Neural cell (in vitro differentiated cells): ENCODE measurements around the gene C17orf100. TPM values are rescaled to one million over a fixed set of nuclear protein-coding genes. Genes with fewer than 3 reads are reported as not detected.

Experiments used
- H2AFZ ChIP-seq: fragments of 200-600, 300-800 bp; sonication (generic), shearing (Covaris generic); 2 replicates; pipeline ENCODE4 v1.6.0; 2014; ENCODE audit warnings: low read depth, mild to moderate bottlenecking, antibody characterized with exemption, low read length, moderate library complexity
- H3F3A ChIP-seq: fragments of 200-600 bp; shearing (Covaris generic); 2 replicates; pipeline ENCODE4 v1.6.1; 2016; ENCODE audit warnings: mild to moderate bottlenecking, moderate library complexity, mixed read lengths, antibody characterized with exemption, low read length; ENCODE audit not compliant: insufficient read depth, poor library complexity, severe bottlenecking
- H3K27ac ChIP-seq: fragments of 200-600, 300-800 bp; sonication (generic), shearing (Covaris generic); 2 replicates; pipeline ENCODE4 v1.5.1; 2014; ENCODE audit warnings: mild to moderate bottlenecking, low read length, moderate library complexity
- H3K27me3 ChIP-seq: fragments of 300-800, 200-600 bp; sonication (generic), shearing (Covaris generic); 2 replicates; pipeline ENCODE4 v1.6.0; 2014; ENCODE audit warnings: mild to moderate bottlenecking, low read depth, low read length, moderate library complexity; ENCODE audit not compliant: insufficient read depth
- H3K36me3 ChIP-seq: fragments of 300-800, 200-600 bp; sonication (generic), shearing (Covaris generic); 2 replicates; pipeline ENCODE4 v1.5.1; 2014; ENCODE audit warnings: mild to moderate bottlenecking, antibody characterized with exemption, low read length, moderate library complexity; ENCODE audit not compliant: insufficient read depth
- H3K4me2 ChIP-seq: fragments of 300-800, 200-600 bp; sonication (generic), shearing (Covaris generic); 2 replicates; pipeline ENCODE4 v1.6.0; 2014; ENCODE audit warnings: mild to moderate bottlenecking, low read length
- H3K4me3 ChIP-seq: fragments of 300-800, 200-600 bp; sonication (generic), shearing (Covaris generic); 2 replicates; pipeline ENCODE4 v1.5.1; 2014; ENCODE audit warnings: mild to moderate bottlenecking, low read length, moderate library complexity
- H3K79me2 ChIP-seq: fragments of 200-600 bp; shearing (Covaris generic); replicated peaks from 2 replicates; pipeline ENCODE4 v1.6.0; 2014; ENCODE audit warnings: mild to moderate bottlenecking, low read length, moderate library complexity; ENCODE audit not compliant: insufficient read depth
- H3K9ac ChIP-seq: fragments of 300-800, 200-600 bp; sonication (generic), shearing (Covaris generic); 2 replicates; pipeline ENCODE4 v1.6.1; 2016; ENCODE audit warnings: mild to moderate bottlenecking, low read length, mixed read lengths
- H3K9me2 ChIP-seq: fragments of 200-600 bp; shearing (Covaris generic); 2 replicates; pipeline ENCODE4 v1.6.1; 2016; ENCODE audit warnings: mild to moderate bottlenecking, low read length, mixed read lengths; ENCODE audit not compliant: insufficient read depth
- H3K9me3 ChIP-seq: fragments of 200-600, 300-800 bp; sonication (generic), shearing (Covaris generic); 2 replicates; pipeline ENCODE4 v1.6.1; 2016; ENCODE audit warnings: mild to moderate bottlenecking, mixed run types, low read length, moderate library complexity, mixed read lengths
- H4K20me1 ChIP-seq: fragments of 200-600 bp; shearing (Covaris generic); 2 replicates; pipeline ENCODE4 v1.6.1; 2016; ENCODE audit warnings: mild to moderate bottlenecking, mixed run types; ENCODE audit not compliant: insufficient read depth
- EP300 ChIP-seq: fragments of 450-650 bp; conservative IDR thresholded peaks from 2 replicates; pipeline ENCODE4 v1.6.1; 2014; ENCODE audit warnings: antibody characterized with exemption, mild to moderate bottlenecking, moderate library complexity; ENCODE audit not compliant: poor library complexity, severe bottlenecking
- EZH2 ChIP-seq: fragments of 200-600, 300-800 bp; shearing (Covaris generic), sonication (generic); IDR thresholded peaks from 2 replicates; pipeline ENCODE4 v1.6.1; 2014; ENCODE audit warnings: antibody characterized with exemption, low read length, borderline replicate concordance, mild to moderate bottlenecking; ENCODE audit not compliant: insufficient read depth, poor library complexity, severe bottlenecking
- MXI1 ChIP-seq: fragments of 450-650 bp; conservative IDR thresholded peaks from 2 replicates; pipeline ENCODE4 v1.6.1; 2014; ENCODE audit warnings: antibody characterized with exemption, mild to moderate bottlenecking; ENCODE audit not compliant: poor library complexity, severe bottlenecking
- POLR2AphosphoS5 ChIP-seq: IDR thresholded peaks from 2 replicates; pipeline ENCODE4 v1.6.1; 2012
- RAD21 ChIP-seq: fragments of 450-650 bp; conservative IDR thresholded peaks from 2 replicates; pipeline ENCODE4 v1.6.1; 2014; ENCODE audit warnings: antibody characterized with exemption, mild to moderate bottlenecking, moderate library complexity
- SMC3 ChIP-seq: fragments of 450-650 bp; conservative IDR thresholded peaks from 2 replicates; pipeline ENCODE4 v1.6.1; 2014; ENCODE audit warnings: antibody characterized with exemption, mild to moderate bottlenecking, moderate library complexity; ENCODE audit not compliant: poor library complexity
- TAF1 ChIP-seq: IDR thresholded peaks from 2 replicates; pipeline ENCODE4 v1.6.1; 2012; ENCODE audit warnings: low read depth
- polyA plus RNA-seq: library from polyadenylated mRNA; depleted of rRNA; stranded (reverse); fragments of >200 nt; gene quantifications from 2 replicates; pipeline ENCODE4 v1.2.3, GENCODE V29; 2014
- TF ChIP-seq, protein P1 (sequence below): fragments of 450-650 bp; IDR thresholded peaks from 2 replicates; pipeline ENCODE4 v1.5.1; 2014; ENCODE audit warnings: antibody characterized with exemption, mild to moderate bottlenecking, moderate library complexity; ENCODE audit not compliant: poor library complexity, severe bottlenecking
- TF ChIP-seq, protein P2 (sequence below): IDR thresholded peaks from 2 replicates; pipeline ENCODE4 v1.6.1; 2012; ENCODE audit warnings: borderline replicate concordance

The C17orf100 gene
- polyA plus RNA-seq, 1 donor from 2014 or later = 10.3 TPM

DNA sequence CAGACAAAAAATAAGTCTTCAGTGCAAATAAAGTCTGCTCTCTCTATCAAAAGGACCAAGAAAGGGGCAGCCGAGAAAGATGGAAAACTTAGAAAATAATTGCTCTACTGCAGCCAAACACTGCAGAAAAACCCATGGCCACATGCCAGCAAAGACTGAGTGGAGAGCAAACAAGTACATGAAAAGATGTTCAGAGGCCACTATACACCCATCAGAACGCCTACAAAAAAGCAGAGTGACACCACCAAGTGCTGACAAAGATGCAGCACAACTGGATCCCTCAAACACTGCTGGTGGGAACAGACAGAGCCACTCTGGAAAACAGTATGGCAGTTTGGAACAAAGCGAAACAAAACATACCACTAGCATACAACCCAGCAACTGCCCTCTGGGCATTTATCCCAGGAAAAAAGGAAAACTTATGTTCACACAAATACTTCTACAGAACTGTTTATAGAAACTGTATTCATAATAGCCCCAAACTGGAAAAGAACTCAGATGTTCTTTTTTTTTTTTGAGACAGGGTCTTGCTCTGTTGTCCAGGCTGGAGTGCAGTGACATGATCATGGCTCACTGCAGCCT, 47.7 kb upstream of the C17orf100 start:
- H3K9me2 ChIP-seq = no peaks in the 10 kb centered on the region
- no peak overlapping the region for H2AFZ ChIP-seq
- no peak overlapping the region for H3K4me3 ChIP-seq
- no peaks in the 10 kb centered on the region for H3K9me3 ChIP-seq
- no peak overlapping the region for H3K9ac ChIP-seq
- H3K4me2 ChIP-seq = no peak overlapping the region
- peaks cover 11% of the 10 kb centered on the region for H3K36me3 ChIP-seq
- H3F3A ChIP-seq = no peaks in the 10 kb centered on the region
- no peaks in the 10 kb centered on the region for H3K27me3 ChIP-seq
- no peaks in the 10 kb centered on the region for H3K79me2 ChIP-seq
- TF ChIP-seq EZH2 (no peak), SMC3 (no peak), EP300 (no peak), TAF1 (no peak), POLR2AphosphoS5 (no peak), MXI1 (no peak), RAD21 (no peak)
- TF ChIP-seq, protein P1, sequence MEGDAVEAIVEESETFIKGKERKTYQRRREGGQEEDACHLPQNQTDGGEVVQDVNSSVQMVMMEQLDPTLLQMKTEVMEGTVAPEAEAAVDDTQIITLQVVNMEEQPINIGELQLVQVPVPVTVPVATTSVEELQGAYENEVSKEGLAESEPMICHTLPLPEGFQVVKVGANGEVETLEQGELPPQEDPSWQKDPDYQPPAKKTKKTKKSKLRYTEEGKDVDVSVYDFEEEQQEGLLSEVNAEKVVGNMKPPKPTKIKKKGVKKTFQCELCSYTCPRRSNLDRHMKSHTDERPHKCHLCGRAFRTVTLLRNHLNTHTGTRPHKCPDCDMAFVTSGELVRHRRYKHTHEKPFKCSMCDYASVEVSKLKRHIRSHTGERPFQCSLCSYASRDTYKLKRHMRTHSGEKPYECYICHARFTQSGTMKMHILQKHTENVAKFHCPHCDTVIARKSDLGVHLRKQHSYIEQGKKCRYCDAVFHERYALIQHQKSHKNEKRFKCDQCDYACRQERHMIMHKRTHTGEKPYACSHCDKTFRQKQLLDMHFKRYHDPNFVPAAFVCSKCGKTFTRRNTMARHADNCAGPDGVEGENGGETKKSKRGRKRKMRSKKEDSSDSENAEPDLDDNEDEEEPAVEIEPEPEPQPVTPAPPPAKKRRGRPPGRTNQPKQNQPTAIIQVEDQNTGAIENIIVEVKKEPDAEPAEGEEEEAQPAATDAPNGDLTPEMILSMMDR = no peak
- TF ChIP-seq, protein P2, sequence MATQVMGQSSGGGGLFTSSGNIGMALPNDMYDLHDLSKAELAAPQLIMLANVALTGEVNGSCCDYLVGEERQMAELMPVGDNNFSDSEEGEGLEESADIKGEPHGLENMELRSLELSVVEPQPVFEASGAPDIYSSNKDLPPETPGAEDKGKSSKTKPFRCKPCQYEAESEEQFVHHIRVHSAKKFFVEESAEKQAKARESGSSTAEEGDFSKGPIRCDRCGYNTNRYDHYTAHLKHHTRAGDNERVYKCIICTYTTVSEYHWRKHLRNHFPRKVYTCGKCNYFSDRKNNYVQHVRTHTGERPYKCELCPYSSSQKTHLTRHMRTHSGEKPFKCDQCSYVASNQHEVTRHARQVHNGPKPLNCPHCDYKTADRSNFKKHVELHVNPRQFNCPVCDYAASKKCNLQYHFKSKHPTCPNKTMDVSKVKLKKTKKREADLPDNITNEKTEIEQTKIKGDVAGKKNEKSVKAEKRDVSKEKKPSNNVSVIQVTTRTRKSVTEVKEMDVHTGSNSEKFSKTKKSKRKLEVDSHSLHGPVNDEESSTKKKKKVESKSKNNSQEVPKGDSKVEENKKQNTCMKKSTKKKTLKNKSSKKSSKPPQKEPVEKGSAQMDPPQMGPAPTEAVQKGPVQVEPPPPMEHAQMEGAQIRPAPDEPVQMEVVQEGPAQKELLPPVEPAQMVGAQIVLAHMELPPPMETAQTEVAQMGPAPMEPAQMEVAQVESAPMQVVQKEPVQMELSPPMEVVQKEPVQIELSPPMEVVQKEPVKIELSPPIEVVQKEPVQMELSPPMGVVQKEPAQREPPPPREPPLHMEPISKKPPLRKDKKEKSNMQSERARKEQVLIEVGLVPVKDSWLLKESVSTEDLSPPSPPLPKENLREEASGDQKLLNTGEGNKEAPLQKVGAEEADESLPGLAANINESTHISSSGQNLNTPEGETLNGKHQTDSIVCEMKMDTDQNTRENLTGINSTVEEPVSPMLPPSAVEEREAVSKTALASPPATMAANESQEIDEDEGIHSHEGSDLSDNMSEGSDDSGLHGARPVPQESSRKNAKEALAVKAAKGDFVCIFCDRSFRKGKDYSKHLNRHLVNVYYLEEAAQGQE = no peak
- H4K20me1 ChIP-seq = no peaks in the 10 kb centered on the region
- no peak overlapping the region for H3K27ac ChIP-seq

DNA sequence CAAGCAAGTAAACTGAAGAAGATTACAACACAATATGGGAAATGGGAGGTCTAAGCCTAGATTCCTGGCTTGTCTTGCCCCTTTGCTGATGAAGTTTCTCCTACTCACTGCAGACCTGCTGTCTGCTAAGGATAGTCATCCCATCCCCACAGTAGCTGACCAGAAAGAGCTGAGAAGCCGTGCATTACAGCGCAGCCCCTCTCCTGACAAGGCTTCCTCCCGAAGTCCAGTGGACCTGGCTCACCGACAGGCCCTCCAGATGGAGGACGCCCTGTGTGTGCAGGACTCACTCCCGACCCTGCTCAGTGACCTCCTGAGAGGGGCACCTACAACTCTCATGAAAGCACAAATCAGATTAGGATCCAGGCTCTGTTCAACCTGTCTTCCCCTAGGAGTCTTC, 46.4 kb upstream of the C17orf100 start:
- no peaks in the 10 kb centered on the region for H3K27me3 ChIP-seq
- H3K9ac ChIP-seq = no peak overlapping the region
- H3K4me2 ChIP-seq = no peak overlapping the region
- no peaks in the 10 kb centered on the region for H3F3A ChIP-seq
- no peaks in the 10 kb centered on the region for H3K9me2 ChIP-seq
- H3K79me2 ChIP-seq = no peaks in the 10 kb centered on the region
- H3K36me3 ChIP-seq = peaks cover 6% of the 10 kb centered on the region
- H3K27ac ChIP-seq = no peak overlapping the region
- no peak overlapping the region for H3K4me3 ChIP-seq
- no peak overlapping the region for H2AFZ ChIP-seq
- TF ChIP-seq TAF1 (no peak), RAD21 (no peak), POLR2AphosphoS5 (no peak), MXI1 (no peak), EZH2 (no peak), SMC3 (no peak), EP300 (no peak)
- TF ChIP-seq, protein P1 = no peak
- TF ChIP-seq, protein P2 = no peak
- no peaks in the 10 kb centered on the region for H3K9me3 ChIP-seq
- no peaks in the 10 kb centered on the region for H4K20me1 ChIP-seq
